Hepatocyte (in vitro differentiated cells): ENCODE data around the gene SYNGR1. TPM values are rescaled to one million over a fixed set of nuclear protein-coding genes. Genes with fewer than 3 reads are reported as not detected.
"Not testable (repeated sequence)": the region's sequence is repeated elsewhere in the genome, so short reads cannot be mapped to it uniquely, and the experiment has no call there.

ENCODE experiments used
- DNase-seq: peaks from one replicate; pipeline ENCODE4 v3.0.0-alpha.2; 2016; ENCODE audit warnings: low spot score
- H2AFZ ChIP-seq: fragments of 200-600 bp; sonication (generic); 2 replicates; pipeline ENCODE4 v1.6.0; 2016; ENCODE audit warnings: antibody characterized with exemption, mild to moderate bottlenecking
- H3K27ac ChIP-seq: fragments of 200-600 bp; sonication (generic); 2 replicates; pipeline ENCODE4 v1.5.1; 2016; ENCODE audit warnings: mild to moderate bottlenecking
- H3K27me3 ChIP-seq: fragments of 200-600 bp; sonication (generic); 2 replicates; pipeline ENCODE4 v1.6.1; 2016
- H3K36me3 ChIP-seq: fragments of 200-600 bp; sonication (generic); replicated peaks from 2 replicates; pipeline ENCODE4 v1.5.1; 2016; ENCODE audit warnings: low read depth; ENCODE audit not compliant: insufficient read depth
- H3K4me1 ChIP-seq: fragments of 200-600 bp; sonication (generic); 2 replicates; pipeline ENCODE4 v1.5.1; 2016; ENCODE audit warnings: mild to moderate bottlenecking, moderate library complexity; ENCODE audit not compliant: insufficient read depth
- H3K4me2 ChIP-seq: fragments of 200-600 bp; sonication (generic); 2 replicates; pipeline ENCODE4 v1.6.0; 2016
- H3K4me3 ChIP-seq: fragments of 200-600 bp; sonication (generic); 2 replicates; pipeline ENCODE4 v1.5.1; 2016; ENCODE audit warnings: mild to moderate bottlenecking
- H3K79me2 ChIP-seq: fragments of 200-600 bp; sonication (generic); 2 replicates; pipeline ENCODE4 v1.6.0; 2017; ENCODE audit warnings: mild to moderate bottlenecking
- H3K9me2 ChIP-seq: fragments of 200-600 bp; sonication (generic); replicated peaks from 2 replicates; pipeline ENCODE4 v1.6.0; 2017; ENCODE audit warnings: mild to moderate bottlenecking; ENCODE audit not compliant: insufficient read depth
- H3K9me3 ChIP-seq: fragments of 200-600 bp; sonication (generic); 2 replicates; pipeline ENCODE4 v1.5.1; 2016; ENCODE audit warnings: low read depth, mild to moderate bottlenecking
- H4K20me1 ChIP-seq: fragments of 200-600 bp; sonication (generic); 2 replicates; pipeline ENCODE4 v1.6.0; 2016; ENCODE audit warnings: mild to moderate bottlenecking; ENCODE audit not compliant: insufficient read depth, poor library complexity, severe bottlenecking
- CTCF ChIP-seq: fragments of 200-600 bp; sonication (generic); IDR thresholded peaks from 2 replicates; pipeline ENCODE4 v1.5.1; 2016; ENCODE audit warnings: antibody characterized with exemption, mild to moderate bottlenecking; ENCODE audit not compliant: poor library complexity
- EZH2 ChIP-seq: fragments of 200-600 bp; sonication (generic); IDR thresholded peaks from 2 replicates; pipeline ENCODE4 v1.6.1; 2016; ENCODE audit warnings: antibody characterized with exemption, mild to moderate bottlenecking, borderline replicate concordance
- EZH2phosphoT487 ChIP-seq: fragments of 200-600 bp; sonication (generic); IDR thresholded peaks from one replicate; pipeline ENCODE4 v1.6.1; 2018; ENCODE audit warnings: antibody characterized with exemption, mild to moderate bottlenecking, low read depth, moderate library complexity; ENCODE audit not compliant: unreplicated experiment, severe bottlenecking
- WGBS: methylation state at CpG from one replicate; pipeline ENCODE4 v1.1.6; 2016; ENCODE audit warnings: low lambda C conversion rate; ENCODE audit errors: missing lambda C conversion rate; 5-methylcytosine and 5-hydroxymethylcytosine counted together
- polyA plus RNA-seq: library from polyadenylated mRNA; unstranded; fragments of >200 nt; fragmentation: Nextera tagmentation; extraction: Ambion mirVana; gene quantifications from 2 replicates; pipeline ENCODE4 v1.2.1, GENCODE V29; 2016
- total RNA-seq: library from RNA; depleted of rRNA; stranded (reverse); fragments of >200 nt; gene quantifications from 2 replicates; pipeline ENCODE4 v1.2.3, GENCODE V29; 2014

Gene SYNGR1
- total and polyA plus RNA-seq, 2 experiments from 2014 or later: 23.1 to 58.8 TPM

GRCh38 chr22:39353346-39353745 lies 3.6 kb downstream of the SYNGR1 start:
- DNase-seq: no peak
- Histone ChIP-seq H3K4me3 (no peak overlapping the region), H3K4me2 (no peak overlapping the region), H3K36me3 (no peaks in the 10 kb centered on the region), H3K9me2 (no peaks in the 10 kb centered on the region), H3K79me2 (peaks cover 40% of the 10 kb centered on the region), H4K20me1 (peaks cover 3% of the 10 kb centered on the region), H3K9me3 (no peaks in the 10 kb centered on the region), H3K4me1 (peaks cover 17% of the 10 kb centered on the region), H2AFZ (no peak overlapping the region), H3K27ac (no peak overlapping the region), H3K27me3 (no peaks in the 10 kb centered on the region)
- TF ChIP-seq EZH2: no peak
- TF ChIP-seq CTCF: no peak
- no peak for TF ChIP-seq EZH2phosphoT487
- WGBS: 88% methylated on average over 9 of the region's 9 CpGs

- H3K4me2 ChIP-seq: no peak overlapping the region
- H3K27ac ChIP-seq: no peak overlapping the region
- peaks cover 28% of the 10 kb centered on the region for H3K79me2 ChIP-seq
- no peaks in the 10 kb centered on the region for H3K9me3 ChIP-seq
- no peaks in the 10 kb centered on the region for H3K36me3 ChIP-seq
- H4K20me1 ChIP-seq: peaks cover 3% of the 10 kb centered on the region
- TF ChIP-seq EZH2 (no peak), EZH2phosphoT487 (no peak), CTCF (no peak)
- WGBS: 93% methylated on average over 12 of the region's 12 CpGs
- no peak for DNase-seq
- no peak overlapping the region for H2AFZ ChIP-seq
- H3K4me1 ChIP-seq: peaks cover 10% of the 10 kb centered on the region
- H3K4me3 ChIP-seq: no peak overlapping the region
- H3K27me3 ChIP-seq: no peaks in the 10 kb centered on the region
- no peaks in the 10 kb centered on the region for H3K9me2 ChIP-seq
Measured at GRCh38 chr22:39355080-39355479, 5.3 kb downstream of the SYNGR1 start.

GRCh38 chr22:39355805-39356204 lies 6.0 kb downstream of the SYNGR1 start:
- H3K9me2 ChIP-seq, H2AFZ ChIP-seq, DNase-seq, H3K36me3 ChIP-seq, H3K27me3 ChIP-seq, H3K4me2 ChIP-seq, H3K27ac ChIP-seq, H4K20me1 ChIP-seq, H3K4me3 ChIP-seq, H3K9me3 ChIP-seq: not testable (repeated sequence)
- Histone ChIP-seq H3K79me2 (peaks cover 22% of the 10 kb centered on the region), H3K4me1 (peaks cover 12% of the 10 kb centered on the region)
- WGBS: 96% methylated on average over 14 of the region's 14 CpGs

GRCh38 chr22:39356464-39356863 lies 6.7 kb downstream of the SYNGR1 start:
- Histone ChIP-seq H3K27me3 (no peaks in the 10 kb centered on the region), H3K9me3 (no peaks in the 10 kb centered on the region), H4K20me1 (peaks cover 3% of the 10 kb centered on the region), H3K4me1 (peaks cover 11% of the 10 kb centered on the region), H3K27ac (no peak overlapping the region), H2AFZ (no peak overlapping the region), H3K9me2 (no peaks in the 10 kb centered on the region), H3K4me3 (no peak overlapping the region), H3K36me3 (no peaks in the 10 kb centered on the region), H3K79me2 (peaks cover 17% of the 10 kb centered on the region), H3K4me2 (no peak overlapping the region)
- TF ChIP-seq EZH2phosphoT487 (no peak), CTCF (no peak), EZH2 (no peak)
- 94% methylated on average over 5 of the region's 5 CpGs for WGBS
- DNase-seq: no peak

- not testable (repeated sequence) for H3K27me3 ChIP-seq, H3K9me3 ChIP-seq, H3K27ac ChIP-seq, H3K9me2 ChIP-seq, H3K36me3 ChIP-seq, H3K4me3 ChIP-seq, H4K20me1 ChIP-seq, H3K4me2 ChIP-seq, DNase-seq, H3K4me1 ChIP-seq, H2AFZ ChIP-seq
- WGBS: 87% methylated on average over 36 of the region's 53 CpGs
- H3K79me2 ChIP-seq: peaks cover 22% of the 10 kb centered on the region
Measured at GRCh38 chr22:39357110-39358108, 7.6 kb downstream of the SYNGR1 start.

- H3K9me3 ChIP-seq, H3K36me3 ChIP-seq, H3K27ac ChIP-seq, H4K20me1 ChIP-seq, H3K9me2 ChIP-seq, H2AFZ ChIP-seq, H3K4me3 ChIP-seq, H3K4me2 ChIP-seq, H3K27me3 ChIP-seq, DNase-seq: not testable (repeated sequence)
- 84% methylated on average over 16 of the region's 17 CpGs for WGBS
- Histone ChIP-seq H3K4me1 (peaks cover 15% of the 10 kb centered on the region), H3K79me2 (peaks cover 25% of the 10 kb centered on the region)
Measured at GRCh38 chr22:39358197-39358596, 8.4 kb downstream of the SYNGR1 start.
